ENCODE results near the gene PDCD1.

DNA sequence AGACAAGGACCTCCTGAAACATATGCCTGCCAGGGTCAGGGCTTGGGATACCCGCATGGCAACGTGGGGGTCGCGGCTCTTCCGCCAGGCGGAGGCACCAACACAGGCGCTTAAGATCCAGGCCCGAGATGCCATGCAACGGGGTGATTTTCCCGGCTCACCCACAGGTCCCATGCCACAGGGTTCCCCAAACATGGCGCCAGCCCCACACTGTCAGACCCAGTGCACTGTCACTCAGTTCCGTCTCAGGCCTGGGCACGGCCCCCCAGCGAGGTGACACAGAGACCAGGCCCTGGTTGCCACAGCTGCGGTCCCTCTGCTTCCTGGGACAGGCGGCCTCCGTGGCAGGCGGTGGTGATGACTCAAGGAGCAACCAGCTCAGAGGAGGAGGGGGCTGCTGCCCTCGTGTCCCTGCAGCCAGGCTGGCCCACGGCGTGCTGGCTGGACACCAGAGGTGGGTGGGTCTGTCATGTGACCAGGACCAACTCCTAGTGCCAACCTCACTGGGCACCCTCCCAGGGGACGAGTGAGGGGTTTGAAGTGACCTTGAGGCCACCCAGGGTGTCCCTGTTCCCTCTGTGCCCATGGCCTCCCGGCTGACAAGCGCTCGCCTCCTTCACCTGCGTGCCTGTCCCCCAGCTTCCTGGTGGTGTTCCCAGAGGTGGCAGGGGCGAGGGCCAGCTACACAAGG, 4.9 kb downstream of the PDCD1 start:
- no peak for TF ChIP-seq EZH2phosphoT487 (IDR thresholded peaks at IDR 0.05; ENCODE audit: insufficient read depth, low read depth)
- TF ChIP-seq EZH2 (IDR thresholded peaks at IDR 0.05; ENCODE audit: insufficient read depth, poor library complexity, severe bottlenecking), result no peak
